Endothelial cell of hepatic sinusoid (primary cell): ENCODE data around the gene APOH.

Experiments
- in situ Hi-C: cut with HindIII; loops from 2 replicates; pipeline ENCODE4 v1.10.0; 2017; ENCODE audit warnings: low sequenced_read_pairs

APOH gene

GRCh38 chr17:66198242-66198641 lies 31.0 kb downstream of the APOH start:
- in situ Hi-C loops: loop anchor here (5.0 kb wide), 1 partner anchor 104 kb away; the partner anchor contains the start of gene PRKCA

- in situ Hi-C loops: no loop called here
These were observed 36.9 kb downstream of the APOH start for GRCh38 chr17:66192378-66192687.

GRCh38 chr17:66191593-66192377 lies 37.4 kb downstream of the APOH start, which contains the start of gene CEP112:
Gene CEP112 (minus strand): TSS chr17:66192133.
- in situ Hi-C loops: no loop called here

GRCh38 chr17:66190738-66191592 lies 38.2 kb downstream of the APOH start:
- in situ Hi-C loops: no loop called here

GRCh38 chr17:66187718-66188117 lies 41.5 kb downstream of the APOH start:
- in situ Hi-C loops: no loop called here

GRCh38 chr17:66185862-66186261 lies 43.4 kb downstream of the APOH start:
- in situ Hi-C loops: no loop called here

GRCh38 chr17:66184392-66184791 lies 44.8 kb downstream of the APOH start:
- in situ Hi-C loops: no loop called here

GRCh38 chr17:66183529-66183928 lies 45.7 kb downstream of the APOH start:
- in situ Hi-C loops: no loop called here

- in situ Hi-C loops: no loop called here
These were observed 50.6 kb downstream of the APOH start for GRCh38 chr17:66178642-66179041.

GRCh38 chr17:66177048-66177447 lies 52.2 kb downstream of the APOH start:
- in situ Hi-C loops: no loop called here

GRCh38 chr17:66175892-66176291 lies 53.3 kb downstream of the APOH start:
- in situ Hi-C loops: no loop called here

GRCh38 chr17:66172691-66173223 lies 56.5 kb downstream of the APOH start:
- in situ Hi-C loops: no loop called here

GRCh38 chr17:66172144-66172543 lies 57.1 kb downstream of the APOH start:
- in situ Hi-C loops: no loop called here

GRCh38 chr17:66171692-66172091 lies 57.5 kb downstream of the APOH start:
- in situ Hi-C loops: no loop called here

GRCh38 chr17:66171172-66171571 lies 58.0 kb downstream of the APOH start:
- in situ Hi-C loops: no loop called here

- in situ Hi-C loops: no loop called here
These were observed 59.4 kb downstream of the APOH start for GRCh38 chr17:66169839-66170238.

- in situ Hi-C loops: no loop called here
These were observed 61.9 kb downstream of the APOH start for GRCh38 chr17:66167189-66167815.

- in situ Hi-C loops: no loop called here
These were observed 63.6 kb downstream of the APOH start for GRCh38 chr17:66165537-66166123.
